Neural progenitor cell (in vitro differentiated cells): ENCODE results near the gene DLL3.

Experiments used
- EZH2 ChIP-seq: fragments of 200-600 bp; sonication (generic); IDR thresholded peaks from 2 replicates; pipeline ENCODE4 v1.6.1; 2017; ENCODE audit warnings: antibody characterized with exemption, mild to moderate bottlenecking, moderate library complexity
- EZH2phosphoT487 ChIP-seq: fragments of 200-600 bp; sonication (generic); IDR thresholded peaks from 2 replicates; pipeline ENCODE4 v1.6.1; 2017; ENCODE audit warnings: antibody characterized with exemption
- TF ChIP-seq, protein P1 (sequence below): fragments of 200-600 bp; sonication (generic); IDR thresholded peaks from 2 replicates; pipeline ENCODE4 v1.5.1; 2017; ENCODE audit warnings: antibody characterized with exemption, mild to moderate bottlenecking

DNA sequence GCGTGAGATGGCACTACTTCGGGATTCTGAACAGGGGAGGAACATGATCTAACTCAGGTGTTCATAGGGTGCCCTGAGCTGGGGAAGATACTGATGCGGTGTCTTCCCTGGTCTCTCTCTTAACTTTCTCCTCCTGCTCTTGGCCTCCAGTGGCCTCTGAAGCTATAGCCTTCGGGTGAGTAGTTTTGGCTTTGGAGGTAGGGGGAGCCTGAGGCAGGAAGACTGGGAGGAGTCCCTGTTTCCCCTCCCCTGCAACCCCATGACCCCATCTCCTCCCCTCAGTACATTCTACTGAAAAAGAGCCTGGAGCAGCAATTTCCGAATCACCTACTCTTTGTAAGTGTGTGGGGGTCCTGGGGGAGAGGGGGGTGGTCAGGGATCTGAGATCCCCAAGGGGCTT, 19.7 kb downstream of the DLL3 start:
- TF ChIP-seq EZH2, result no peak
- TF ChIP-seq, protein P1, sequence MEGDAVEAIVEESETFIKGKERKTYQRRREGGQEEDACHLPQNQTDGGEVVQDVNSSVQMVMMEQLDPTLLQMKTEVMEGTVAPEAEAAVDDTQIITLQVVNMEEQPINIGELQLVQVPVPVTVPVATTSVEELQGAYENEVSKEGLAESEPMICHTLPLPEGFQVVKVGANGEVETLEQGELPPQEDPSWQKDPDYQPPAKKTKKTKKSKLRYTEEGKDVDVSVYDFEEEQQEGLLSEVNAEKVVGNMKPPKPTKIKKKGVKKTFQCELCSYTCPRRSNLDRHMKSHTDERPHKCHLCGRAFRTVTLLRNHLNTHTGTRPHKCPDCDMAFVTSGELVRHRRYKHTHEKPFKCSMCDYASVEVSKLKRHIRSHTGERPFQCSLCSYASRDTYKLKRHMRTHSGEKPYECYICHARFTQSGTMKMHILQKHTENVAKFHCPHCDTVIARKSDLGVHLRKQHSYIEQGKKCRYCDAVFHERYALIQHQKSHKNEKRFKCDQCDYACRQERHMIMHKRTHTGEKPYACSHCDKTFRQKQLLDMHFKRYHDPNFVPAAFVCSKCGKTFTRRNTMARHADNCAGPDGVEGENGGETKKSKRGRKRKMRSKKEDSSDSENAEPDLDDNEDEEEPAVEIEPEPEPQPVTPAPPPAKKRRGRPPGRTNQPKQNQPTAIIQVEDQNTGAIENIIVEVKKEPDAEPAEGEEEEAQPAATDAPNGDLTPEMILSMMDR, result no peak
- TF ChIP-seq EZH2phosphoT487, result no peak
